Caco-2 (cell line): Measurements from ENCODE around the gene DDX59. TPM values are rescaled to one million over a fixed set of nuclear protein-coding genes. Genes with fewer than 3 reads are reported as not detected.

Experiments used
- BruUV-seq: library from RNA; stranded (reverse); fragments of 400-500 nt; replicated peaks from 2 replicates; lab custom pipeline; 2021; lab: Mats Ljungman, UMichigan
- CTCF ChIA-PET: fragments of 300-600 bp; sonication (Branson Sonifier 250); formaldehyde crosslinking; loops from one replicate; lab custom pipeline; 2022; ENCODE audit warnings: antibody characterized with exemption; lab: Charles Lee
- POLR2A ChIA-PET: fragments of 300-600 bp; sonication (Branson Sonifier 250); formaldehyde crosslinking; loops from one replicate; lab custom pipeline; 2022; ENCODE audit warnings: antibody characterized with exemption; lab: Charles Lee
- DNase-seq, 2 experiments: peaks; one replicate each; pipeline versions ENCODE4 v3.0.0 to v3.0.0-alpha.2; 2020 to 2022
- H3K27me3 ChIP-seq: replicated peaks from 2 replicates; pipeline ENCODE4 v1.6.0; 2011; ENCODE audit warnings: low read length; ENCODE audit not compliant: control insufficient read depth, insufficient read depth
- H3K36me3 ChIP-seq: 2 replicates; pipeline ENCODE4 v1.5.1; 2011; ENCODE audit warnings: low read length; ENCODE audit not compliant: control insufficient read depth, insufficient read depth
- H3K4me1 ChIP-seq: fragments of 250-450 bp; sonication (Bioruptor Pico); 2 replicates; pipeline ENCODE4 v1.5.1; 2020; ENCODE audit warnings: mild to moderate bottlenecking
- H3K4me3 ChIP-seq: 2 replicates; pipeline ENCODE4 v1.5.1; 2011; ENCODE audit warnings: low read depth, mild to moderate bottlenecking, control low read depth, low read length
- H3K9me3 ChIP-seq: fragments of 250-450 bp; sonication (Bioruptor Pico); 2 replicates; pipeline ENCODE4 v1.5.1; 2020; ENCODE audit warnings: mild to moderate bottlenecking, moderate library complexity
- H3K27ac Mint-ChIP-seq: one replicate; pipeline ENCODE4 v1.8.0; 2022; ENCODE audit warnings: mixed read lengths; ENCODE audit not compliant: unreplicated experiment
- H3K27me3 Mint-ChIP-seq: one replicate; pipeline ENCODE4 v1.8.0; 2022; ENCODE audit warnings: mixed read lengths; ENCODE audit not compliant: insufficient read depth, unreplicated experiment
- H3K36me3 Mint-ChIP-seq: one replicate; pipeline ENCODE4 v1.8.0; 2022; ENCODE audit warnings: mild to moderate bottlenecking, mixed read lengths; ENCODE audit not compliant: insufficient read depth, unreplicated experiment
- H3K4me1 Mint-ChIP-seq: one replicate; pipeline ENCODE4 v1.8.0; 2022; ENCODE audit warnings: low read depth, mixed read lengths; ENCODE audit not compliant: unreplicated experiment
- H3K4me3 Mint-ChIP-seq: one replicate; pipeline ENCODE4 v1.8.0; 2022; ENCODE audit warnings: mild to moderate bottlenecking, moderate library complexity, mixed read lengths; ENCODE audit not compliant: unreplicated experiment
- H3K9me3 Mint-ChIP-seq: one replicate; pipeline ENCODE4 v1.8.0; 2022; ENCODE audit warnings: mixed read lengths; ENCODE audit not compliant: unreplicated experiment
- CTCF ChIP-seq, 2 experiments: fragments of 200-600 bp in 1 of 2; IDR thresholded peaks; 1 replicate in 1 of 2; 2 replicates in 1 of 2; pipeline versions ENCODE4 v1.5.1 to v1.8.0; 2011 to 2022; ENCODE audit warnings: antibody characterized with exemption in 1 of 2, control low read depth in 1 of 2, inconsistent platforms in 1 of 2, low read depth in 1 of 2, low read length in 1 of 2, mild to moderate bottlenecking in 1 of 2, moderate library complexity in 1 of 2; ENCODE audit not compliant: insufficient read depth in 1 of 2, severe bottlenecking in 1 of 2, unreplicated experiment in 1 of 2
- intact Hi-C: fragments of 100-400 bp; cut with micrococcal nuclease; formaldehyde crosslinking; loops from one replicate; pipeline ENCODE4 v1.10.0; 2022; ENCODE audit not compliant: unreplicated experiment
- total RNA-seq: library from RNA; stranded (reverse); gene quantifications from 2 replicates; pipeline ENCODE4 v1.2.3, GENCODE V29; 2022

DDX59 gene
- total RNA-seq, 1 experiment from 2014 or later: 13.5 TPM

GRCh38 chr1:200620273-200621131 is 49.2 kb downstream of the DDX59 start, which contains the start of gene KIF14:
TSS of gene KIF14 (minus strand) at chr1:200620751. CDS start at chr1:200618723, 2,028 bp downstream.
- 0 out of 2 replicates have a peak, but pooled peaks cover 3% of the 10 kb centered on the region for H3K4me1 ChIP-seq
- Mint-ChIP-seq H3K4me1 (peaks cover 7% of the 10 kb centered on the region), H3K27me3 (no peaks in the 10 kb centered on the region), H3K36me3 (peaks cover 23% of the 10 kb centered on the region), H3K4me3 (peak within 1 kb of the TSS; percentile 94), H3K27ac (peak within 1 kb of the TSS; percentile 92), H3K9me3 (no peaks in the 10 kb centered on the region)
- H3K4me3 ChIP-seq: peak within 1 kb of the TSS; percentile 85
- ChIA-PET CTCF (no interaction called here), POLR2A (interaction anchor here (0.5 to 2.1 kb wide), 2 partner anchors 49 to 57 kb away, joined by 7 to 16 read pairs; partner anchors contain the start of gene DDX59)
- no peaks in the 10 kb centered on the region for H3K9me3 ChIP-seq
- no peaks in the 10 kb centered on the region for H3K36me3 ChIP-seq
- intact Hi-C loops: loop anchor here (1.0 to 5.0 kb wide), 5 partner anchors 18 to 422 kb away; partner anchors contain the start of gene DDX59
- peak; percentile 94 to 95 for DNase-seq
- no TSS peak for BruUV-seq
- no peak for TF ChIP-seq CTCF (IDR thresholded peaks at IDR 0.05; ENCODE audit: insufficient read depth in 1 of 2, low read depth in 1 of 2, low read length in 1 of 2, severe bottlenecking in 1 of 2, unreplicated experiment in 1 of 2)
- no peaks in the 10 kb centered on the region for H3K27me3 ChIP-seq

- ChIA-PET POLR2A (no interaction called here), CTCF (no interaction called here)
- H3K9me3 Mint-ChIP-seq: no peaks in the 10 kb centered on the region
- peak overlapping the region; percentile 94 for H3K4me3 Mint-ChIP-seq
- Histone ChIP-seq H3K27me3 (no peaks in the 10 kb centered on the region), H3K4me1 (0 out of 2 replicates have a peak, but pooled peaks cover 3% of the 10 kb centered on the region), H3K9me3 (no peaks in the 10 kb centered on the region), H3K36me3 (no peaks in the 10 kb centered on the region), H3K4me3 (peak overlapping the region; percentile 85)
- no peak for TF ChIP-seq CTCF (IDR thresholded peaks at IDR 0.05; ENCODE audit: insufficient read depth in 1 of 2, low read depth in 1 of 2, low read length in 1 of 2, severe bottlenecking in 1 of 2, unreplicated experiment in 1 of 2)
- H3K4me1 Mint-ChIP-seq: peaks cover 7% of the 10 kb centered on the region
- no peaks in the 10 kb centered on the region for H3K27me3 Mint-ChIP-seq
- H3K36me3 Mint-ChIP-seq: peaks cover 23% of the 10 kb centered on the region
- BruUV-seq: TSS peak; percentile 50
- peak overlapping the region; percentile 92 for H3K27ac Mint-ChIP-seq
- no peak for DNase-seq
- intact Hi-C loops: loop anchor here (1.0 to 5.0 kb wide), 5 partner anchors 18 to 422 kb away; partner anchors contain the start of gene DDX59
Observed at GRCh38 chr1:200619894-200620272, 49.8 kb downstream of the DDX59 start.

- H3K4me3 ChIP-seq: no peak overlapping the region
- no peak overlapping the region for H3K27ac Mint-ChIP-seq
- peaks cover 27% of the 10 kb centered on the region for H3K36me3 Mint-ChIP-seq
- no peaks in the 10 kb centered on the region for H3K4me1 ChIP-seq
- H3K4me3 Mint-ChIP-seq: no peak overlapping the region
- ChIA-PET CTCF (no interaction called here), POLR2A (no interaction called here)
- DNase-seq: no peak
- H3K36me3 ChIP-seq: no peaks in the 10 kb centered on the region
- no peaks in the 10 kb centered on the region for H3K4me1 Mint-ChIP-seq
- H3K27me3 ChIP-seq: no peaks in the 10 kb centered on the region
- no peaks in the 10 kb centered on the region for H3K27me3 Mint-ChIP-seq
- intact Hi-C loops: no loop called here
- BruUV-seq: no TSS peak
- H3K9me3 Mint-ChIP-seq: no peaks in the 10 kb centered on the region
- no peak for TF ChIP-seq CTCF (IDR thresholded peaks at IDR 0.05; ENCODE audit: insufficient read depth in 1 of 2, low read depth in 1 of 2, low read length in 1 of 2, severe bottlenecking in 1 of 2, unreplicated experiment in 1 of 2)
- H3K9me3 ChIP-seq: no peaks in the 10 kb centered on the region
Observed at GRCh38 chr1:200610846-200611245, 58.9 kb downstream of the DDX59 start.
